ENCODE results near the gene CHRNA3.

GRCh38 chr15:78552597-78552996 lies 68.2 kb downstream of the CHRNA3 start:
- TF ChIP-seq CTCF (IDR thresholded peaks at IDR 0.05): no peak
- no peak for TF ChIP-seq ZFX (IDR thresholded peaks at IDR 0.05; ENCODE audit: borderline replicate concordance)
